GM23338 (cell line): ENCODE data around the gene TMEM63C.

Source experiments
- CREB1 ChIP-seq: fragments of 250-450 bp; sonication (Bioruptor Pico); IDR thresholded peaks from 2 replicates; pipeline ENCODE4 v1.5.0; 2020; ENCODE audit warnings: low read depth, mild to moderate bottlenecking, moderate library complexity
- CTCF ChIP-seq, 2 experiments: fragments of 200-600 bp in 1 of 2; sonication (generic) in 1 of 2; conservative IDR thresholded peaks; 2 replicates each; pipeline versions ENCODE4 v1.5.1 to v1.6.1; 2016 to 2017; ENCODE audit warnings: antibody characterized with exemption in 2 of 2, low read depth in 2 of 2, mild to moderate bottlenecking in 2 of 2, moderate library complexity in 1 of 2
- EZH2 ChIP-seq: fragments of 200-600 bp; sonication (generic); IDR thresholded peaks from one replicate; pipeline ENCODE4 v1.8.0; 2017; ENCODE audit warnings: antibody characterized with exemption, mild to moderate bottlenecking, low read depth; ENCODE audit not compliant: unreplicated experiment
- EZH2phosphoT487 ChIP-seq: fragments of 200-600 bp; sonication (generic); IDR thresholded peaks from one replicate; pipeline ENCODE4 v1.8.1; 2018; ENCODE audit warnings: antibody characterized with exemption; ENCODE audit not compliant: unreplicated experiment
- REST ChIP-seq: IDR thresholded peaks from one replicate; pipeline ENCODE4 v1.6.1; 2018; ENCODE audit warnings: antibody characterized with exemption; ENCODE audit not compliant: unreplicated experiment

- TF ChIP-seq CTCF (conservative IDR thresholded peaks at IDR 0.05; ENCODE audit: low read depth in 2 of 2) (no peak), CREB1 (CRISPR knock-in tag) (no peak), EZH2 (no peak), REST (no peak), EZH2phosphoT487 (no peak)
These were observed 79.0 kb downstream of the TMEM63C start for GRCh38 chr14:77260631-77261030.
